Stromal cell of bone marrow (primary cell): ENCODE measurements around the gene GRM5.
A peak's percentile ranks its signal among the peaks of the same experiment; 100 is the strongest.
"Not testable (repeated sequence)": the region's sequence is repeated elsewhere in the genome, so short reads cannot be mapped to it uniquely, and the experiment has no call there.

Source experiments
- DNase-seq: peaks from one replicate; pipeline ENCODE4 v3.0.0-alpha.2; 2012; ENCODE audit warnings: low read depth

The GRM5 gene

GRCh38 chr11:89065651-89066201, at the start of gene GRM5:
Gene GRM5, minus strand, starts transcription at chr11:89065982. Its CDS starts 18,110 bp downstream, at chr11:89047872.
- DNase-seq: not testable (repeated sequence)

GRCh38 chr11:89097956-89098355, 32.2 kb upstream of the GRM5 start:
- not testable (repeated sequence) for DNase-seq

GRCh38 chr11:89093806-89094205, 28.0 kb upstream of the GRM5 start:
- DNase-seq: not testable (repeated sequence)

- DNase-seq: not testable (repeated sequence)
Measured at GRCh38 chr11:89084951-89085350, 19.2 kb upstream of the GRM5 start.

- not testable (repeated sequence) for DNase-seq
Measured at GRCh38 chr11:89070911-89071310, 5.1 kb upstream of the GRM5 start.

GRCh38 chr11:89067264-89067663, 1.5 kb upstream of the GRM5 start:
- no peak for DNase-seq

- no peak for DNase-seq
Measured at GRCh38 chr11:89065066-89065465, 716 bp downstream of the GRM5 start.

- not testable (repeated sequence) for DNase-seq
Measured at GRCh38 chr11:89063481-89063951, 2.3 kb downstream of the GRM5 start.

- not testable (repeated sequence) for DNase-seq
Measured at GRCh38 chr11:89062771-89063298, 2.9 kb downstream of the GRM5 start.

- DNase-seq: peak; percentile 3
Measured at GRCh38 chr11:89061839-89062238, 3.9 kb downstream of the GRM5 start.

- not testable (repeated sequence) for DNase-seq
Measured at GRCh38 chr11:89057406-89057805, 8.4 kb downstream of the GRM5 start.

- DNase-seq: no peak
Measured at GRCh38 chr11:89052220-89052619, 13.6 kb downstream of the GRM5 start.

GRCh38 chr11:89047159-89047558, 18.6 kb downstream of the GRM5 start:
- not testable (repeated sequence) for DNase-seq

- DNase-seq: not testable (repeated sequence)
Measured at GRCh38 chr11:89043861-89044588, 21.8 kb downstream of the GRM5 start.

- not testable (repeated sequence) for DNase-seq
Measured at GRCh38 chr11:89029671-89030070, 36.1 kb downstream of the GRM5 start.

- no peak for DNase-seq
Measured at GRCh38 chr11:89021339-89021738, 44.4 kb downstream of the GRM5 start.

GRCh38 chr11:89019827-89020547, 45.8 kb downstream of the GRM5 start:
- DNase-seq: not testable (repeated sequence)

- no peak for DNase-seq
Measured at GRCh38 chr11:89016214-89016613, 49.6 kb downstream of the GRM5 start.

GRCh38 chr11:89015614-89016013, 50.2 kb downstream of the GRM5 start:
- no peak for DNase-seq

- DNase-seq: not testable (repeated sequence)
Measured at GRCh38 chr11:89000852-89001251, 64.9 kb downstream of the GRM5 start.

- peak; percentile 29 for DNase-seq
Measured at GRCh38 chr11:88979641-88980040, 86.1 kb downstream of the GRM5 start.

GRCh38 chr11:88978992-88979391, 86.8 kb downstream of the GRM5 start:
- DNase-seq: not testable (repeated sequence)

GRCh38 chr11:88975441-88975840, 90.3 kb downstream of the GRM5 start:
- peak; percentile 16 for DNase-seq
